WERI-Rb-1 (cell line): ENCODE measurements around the gene EFCAB6.

ENCODE experiments used
- DNase-seq: peaks from one replicate; pipeline ENCODE4 v3.0.0-alpha.2; 2020
- H3K27ac ChIP-seq: fragments of 250-450 bp; sonication (Bioruptor Pico); 2 replicates; pipeline ENCODE4 v1.5.1; 2020; ENCODE audit warnings: mild to moderate bottlenecking, moderate library complexity
- H3K27me3 ChIP-seq: fragments of 250-450 bp; sonication (Bioruptor Pico); 2 replicates; pipeline ENCODE4 v1.5.1; 2021; ENCODE audit warnings: mild to moderate bottlenecking, low read depth, moderate library complexity; ENCODE audit not compliant: insufficient read depth, severe bottlenecking
- H3K36me3 ChIP-seq: fragments of 250-450 bp; sonication (Bioruptor Pico); 2 replicates; pipeline ENCODE4 v1.5.1; 2020; ENCODE audit warnings: mild to moderate bottlenecking, moderate library complexity
- H3K4me3 ChIP-seq: 2 replicates; pipeline ENCODE4 v1.5.1; 2011; ENCODE audit warnings: low read depth, mild to moderate bottlenecking, control low read depth, low read length
- H3K9me3 ChIP-seq: fragments of 250-450 bp; sonication (Bioruptor Pico); 2 replicates; pipeline ENCODE4 v1.5.1; 2021; ENCODE audit warnings: mild to moderate bottlenecking, moderate library complexity; ENCODE audit not compliant: severe bottlenecking
- TF ChIP-seq, protein P1 (sequence below): IDR thresholded peaks from 2 replicates; pipeline ENCODE4 v1.5.1; 2011; ENCODE audit warnings: low read depth, mild to moderate bottlenecking, control low read depth, inconsistent platforms, low read length

EFCAB6 gene

DNA sequence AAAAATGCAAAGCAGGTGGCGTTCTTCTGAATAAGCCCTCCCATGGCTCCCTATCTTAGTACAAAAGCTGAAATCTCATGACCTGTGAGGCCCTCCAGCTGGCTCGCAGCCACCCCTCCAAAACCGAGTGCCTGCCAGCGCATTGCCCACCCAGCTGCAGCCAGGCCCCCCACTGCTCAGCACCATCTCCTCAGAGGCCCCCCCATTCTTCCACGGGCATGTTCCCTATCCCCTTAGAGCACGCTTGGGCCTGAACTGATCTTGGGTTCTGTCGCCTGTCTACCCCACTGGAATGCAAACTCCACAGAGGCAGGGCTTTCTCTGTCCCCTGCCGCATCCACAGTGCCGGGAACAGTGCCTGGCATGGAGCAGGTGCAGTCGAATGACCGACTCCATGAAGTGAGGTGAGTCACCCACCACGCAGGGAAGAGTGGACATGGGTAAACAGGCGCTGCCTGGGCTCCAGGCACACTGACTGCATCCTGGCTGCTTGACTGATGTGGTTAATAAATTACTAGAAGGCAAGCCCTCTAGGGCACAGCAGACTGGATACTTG lies 11.3 kb upstream of the EFCAB6 start:
- H3K9me3 ChIP-seq: no peaks in the 10 kb centered on the region
- peak; percentile 1 for DNase-seq
- peaks cover 39% of the 10 kb centered on the region for H3K36me3 ChIP-seq
- no peak overlapping the region for H3K4me3 ChIP-seq
- H3K27me3 ChIP-seq: no peaks in the 10 kb centered on the region
- H3K27ac ChIP-seq: no peak overlapping the region
- TF ChIP-seq, protein P1, sequence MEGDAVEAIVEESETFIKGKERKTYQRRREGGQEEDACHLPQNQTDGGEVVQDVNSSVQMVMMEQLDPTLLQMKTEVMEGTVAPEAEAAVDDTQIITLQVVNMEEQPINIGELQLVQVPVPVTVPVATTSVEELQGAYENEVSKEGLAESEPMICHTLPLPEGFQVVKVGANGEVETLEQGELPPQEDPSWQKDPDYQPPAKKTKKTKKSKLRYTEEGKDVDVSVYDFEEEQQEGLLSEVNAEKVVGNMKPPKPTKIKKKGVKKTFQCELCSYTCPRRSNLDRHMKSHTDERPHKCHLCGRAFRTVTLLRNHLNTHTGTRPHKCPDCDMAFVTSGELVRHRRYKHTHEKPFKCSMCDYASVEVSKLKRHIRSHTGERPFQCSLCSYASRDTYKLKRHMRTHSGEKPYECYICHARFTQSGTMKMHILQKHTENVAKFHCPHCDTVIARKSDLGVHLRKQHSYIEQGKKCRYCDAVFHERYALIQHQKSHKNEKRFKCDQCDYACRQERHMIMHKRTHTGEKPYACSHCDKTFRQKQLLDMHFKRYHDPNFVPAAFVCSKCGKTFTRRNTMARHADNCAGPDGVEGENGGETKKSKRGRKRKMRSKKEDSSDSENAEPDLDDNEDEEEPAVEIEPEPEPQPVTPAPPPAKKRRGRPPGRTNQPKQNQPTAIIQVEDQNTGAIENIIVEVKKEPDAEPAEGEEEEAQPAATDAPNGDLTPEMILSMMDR: no peak

DNA sequence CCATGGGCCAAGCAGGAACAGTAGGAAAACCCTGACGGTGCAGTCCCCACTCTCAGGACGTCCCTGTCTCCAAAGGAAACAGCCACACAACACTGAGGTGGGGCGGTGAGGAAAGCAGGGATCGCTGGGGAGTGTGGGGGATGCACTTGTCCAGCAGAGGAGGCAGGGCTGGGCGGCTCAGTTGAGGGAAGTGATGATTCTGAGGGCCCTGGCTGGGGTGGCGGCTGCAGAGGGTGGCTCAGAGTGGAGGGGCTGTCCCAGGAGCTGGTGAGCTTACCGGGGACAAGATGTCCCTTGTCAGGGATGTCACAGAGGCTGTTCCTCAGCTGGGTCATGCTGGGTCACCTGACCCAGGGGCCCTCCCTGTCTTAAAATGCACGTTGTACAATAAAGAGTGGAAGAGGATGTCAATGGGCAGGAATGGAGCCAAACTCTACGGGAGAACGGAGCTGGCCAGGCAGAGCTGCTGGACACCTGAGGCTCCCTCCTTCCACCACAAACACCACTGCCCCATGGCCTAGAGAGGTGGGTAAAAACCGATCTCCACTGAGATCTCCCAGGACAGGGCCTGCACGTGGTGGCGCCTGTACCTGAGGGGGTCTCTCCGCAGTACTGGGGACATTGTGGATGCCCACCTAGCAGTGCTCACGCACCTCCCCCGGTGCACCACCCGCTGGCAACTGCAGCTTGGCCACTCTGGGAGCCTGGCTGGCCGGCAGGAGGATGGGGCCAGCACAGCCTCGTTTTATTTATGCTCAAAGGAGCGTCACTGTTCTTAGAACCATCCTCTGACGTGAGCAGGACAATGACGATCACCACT lies 9.7 kb upstream of the EFCAB6 start:
- Histone ChIP-seq H3K36me3 (peaks cover 23% of the 10 kb centered on the region), H3K27me3 (no peaks in the 10 kb centered on the region), H3K27ac (no peak overlapping the region), H3K4me3 (no peak overlapping the region), H3K9me3 (no peaks in the 10 kb centered on the region)
- DNase-seq: no peak
- TF ChIP-seq, protein P1: no peak

DNA sequence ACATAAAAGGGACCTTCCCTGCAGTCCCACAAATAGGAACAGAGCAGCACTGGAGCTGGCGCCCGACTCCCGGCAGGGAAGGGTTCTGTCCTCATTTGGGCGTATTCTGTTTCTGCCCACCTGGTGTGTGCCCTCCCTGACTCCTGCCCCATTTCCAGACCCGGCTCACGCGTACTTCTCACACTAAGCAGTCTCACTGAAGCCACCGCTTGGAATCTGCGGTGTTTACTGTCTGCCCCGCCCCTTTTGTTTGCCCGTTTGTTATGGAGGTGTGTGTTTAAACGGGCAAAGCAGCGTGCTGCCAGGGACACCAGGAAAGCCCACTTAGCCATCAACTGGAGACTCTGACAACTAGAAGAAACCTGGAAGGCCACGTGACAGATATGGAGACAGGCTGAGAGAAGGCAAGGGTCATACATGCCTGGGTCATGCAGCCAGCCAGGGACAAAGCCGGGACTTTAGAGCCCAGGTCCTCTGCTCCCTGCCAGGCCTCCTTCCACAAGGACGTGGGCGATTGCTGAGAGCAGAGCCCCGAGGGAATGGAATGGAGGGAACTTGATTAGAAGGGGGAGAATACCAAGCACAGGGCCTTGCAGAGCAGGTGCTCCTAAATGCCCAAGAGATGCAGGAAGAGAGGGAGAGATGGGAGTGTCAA lies 8.7 kb upstream of the EFCAB6 start:
- DNase-seq: no peak

DNA sequence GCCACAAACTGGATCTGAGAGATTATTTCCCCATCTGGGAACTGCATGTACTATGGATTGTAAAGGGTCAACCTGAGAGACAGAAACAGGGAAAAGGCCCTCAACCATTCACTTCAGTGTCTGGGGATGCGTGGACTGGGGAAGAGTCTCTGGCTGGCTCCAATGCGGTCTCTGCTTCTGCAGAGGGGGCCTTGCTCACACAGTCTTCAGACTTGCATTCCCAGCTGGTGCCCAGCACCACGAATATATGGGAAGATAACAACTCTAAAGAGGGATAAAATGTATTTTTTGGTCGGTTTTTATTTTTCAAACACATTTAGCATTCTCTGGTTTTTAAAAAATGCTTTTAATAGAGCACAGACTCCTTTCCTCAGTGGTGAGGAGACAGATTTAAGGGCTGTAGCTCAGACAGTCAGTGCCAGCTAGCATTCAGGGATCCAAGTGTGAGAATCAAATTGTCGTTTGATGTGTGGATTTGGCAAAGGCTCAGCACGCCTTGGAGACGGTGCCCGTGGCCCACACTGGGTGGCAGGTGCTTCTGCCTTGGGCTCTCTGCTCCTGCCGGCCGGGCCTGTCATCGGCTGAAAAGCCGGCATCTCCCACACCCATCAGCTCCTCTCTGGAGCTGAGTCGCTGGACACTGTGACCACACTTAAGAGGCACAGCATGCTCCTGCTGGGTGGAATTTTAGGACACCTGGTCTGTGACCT lies 8.0 kb upstream of the EFCAB6 start:
- Histone ChIP-seq H3K36me3 (peaks cover 9% of the 10 kb centered on the region), H3K27ac (no peak overlapping the region), H3K4me3 (no peak overlapping the region), H3K27me3 (no peaks in the 10 kb centered on the region), H3K9me3 (no peaks in the 10 kb centered on the region)
- TF ChIP-seq, protein P1: no peak
- no peak for DNase-seq

More for the DNA sequence above, 8.7 kb upstream of the EFCAB6 start:
- Histone ChIP-seq H3K9me3 (no peaks in the 10 kb centered on the region), H3K36me3 (peaks cover 16% of the 10 kb centered on the region), H3K27me3 (no peaks in the 10 kb centered on the region), H3K27ac (no peak overlapping the region), H3K4me3 (no peak overlapping the region)
- TF ChIP-seq, protein P1: no peak

DNA sequence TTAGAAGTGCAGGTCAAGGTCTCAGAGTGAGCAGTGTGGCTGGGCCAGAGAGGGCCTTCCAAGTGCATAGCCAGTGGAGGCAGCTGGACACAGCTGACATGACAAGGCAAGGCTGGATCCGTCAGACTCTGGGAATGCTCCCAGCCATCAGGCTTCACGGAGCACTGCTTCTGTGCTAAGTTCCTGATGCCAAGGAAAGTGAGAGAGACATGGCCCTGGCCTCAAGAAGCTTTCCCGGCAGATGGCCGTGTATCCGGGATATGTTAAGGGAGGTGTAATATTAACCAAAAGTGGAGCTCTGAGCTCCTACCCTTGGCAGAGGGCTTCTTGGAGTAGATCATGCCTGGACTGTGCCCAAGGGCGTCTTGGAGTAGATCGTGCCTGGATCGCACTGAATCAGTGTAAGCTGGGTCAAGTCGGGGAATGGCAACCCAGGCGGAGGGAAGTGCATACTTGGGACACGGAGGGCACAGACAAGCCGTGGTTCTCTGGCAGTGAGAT lies 7.4 kb upstream of the EFCAB6 start:
- Histone ChIP-seq H3K27me3 (no peaks in the 10 kb centered on the region), H3K9me3 (no peaks in the 10 kb centered on the region), H3K4me3 (no peak overlapping the region), H3K27ac (no peak overlapping the region), H3K36me3 (peaks cover 3% of the 10 kb centered on the region)
- TF ChIP-seq, protein P1: no peak
- DNase-seq: no peak
